HCT116 (cell line): Measurements from ENCODE around the gene HAPLN1. TPM values are rescaled to one million over a fixed set of nuclear protein-coding genes. Genes with fewer than 3 reads are reported as not detected.

Experiments used
- ATAC-seq: fragments of 200-7000 bp; cut with Tn5 transposase; 2 replicates; pipeline ENCODE4 v1.9.1; 2020; ENCODE audit warnings: mild to moderate bottlenecking, moderate library complexity
- BruUV-seq: library from RNA; stranded (reverse); fragments of 400-500 nt; replicated peaks from 2 replicates; lab custom pipeline; 2021; lab: Mats Ljungman, UMichigan
- CTCF ChIA-PET: fragments of 300-600 bp; sonication (Branson Sonifier 250); formaldehyde crosslinking; loops from one replicate; lab custom pipeline; 2021; ENCODE audit warnings: antibody characterized with exemption; lab: Charles Lee
- POLR2A ChIA-PET: fragments of 300-600, 350-600 bp; sonication (Branson Sonifier 250); formaldehyde crosslinking; loops from one replicate; lab custom pipeline; 2021; ENCODE audit warnings: antibody characterized with exemption; lab: Charles Lee
- RAD21 ChIA-PET, 2 experiments: fragments of 300-600 bp; sonication (Branson Sonifier 250); formaldehyde crosslinking; loops; one replicate each; lab custom pipeline; 2023; ENCODE audit warnings: low total read pairs in 2 of 2; ENCODE audit not compliant: uncharacterized antibody in 2 of 2, unreplicated experiment in 2 of 2, low non-redundant PET in 1 of 2; lab: Charles Lee
- DNase-seq: peaks from one replicate; pipeline ENCODE4 v3.0.0-alpha.2; 2010; ENCODE audit warnings: low read depth, low spot score
- H2AFZ ChIP-seq: fragments of 200-600 bp; shearing (Covaris generic), sonication (generic); 2 replicates; pipeline ENCODE4 v1.6.1; 2017; ENCODE audit warnings: low read depth, mixed run types, mixed read lengths, antibody characterized with exemption, low read length; ENCODE audit not compliant: poor library complexity, severe bottlenecking
- H3K27ac ChIP-seq: 2 replicates; pipeline ENCODE4 v1.5.1; 2012; ENCODE audit warnings: low read depth, low read length
- H3K27me3 ChIP-seq: fragments of 200-600 bp; sonication (generic); 2 replicates; pipeline ENCODE4 v1.6.1; 2016; ENCODE audit warnings: mixed run types, low read length, mixed read lengths; ENCODE audit not compliant: insufficient read depth
- H3K36me3 ChIP-seq, 2 experiments: fragments of 200-500 bp in 1 of 2; fragments of 200-600 bp in 1 of 2; sonication (Bioruptor generic) in 1 of 2; sonication (generic) in 1 of 2; 2 replicates each; pipeline versions ENCODE4 v1.5.1 to v1.6.1; 2014 to 2016; ENCODE audit warnings: low read length in 2 of 2, inconsistent platforms in 1 of 2, mixed read lengths in 1 of 2, mixed run types in 1 of 2; ENCODE audit not compliant: insufficient read depth in 2 of 2, control insufficient read depth in 1 of 2
- H3K4me1 ChIP-seq, 2 experiments: fragments of 200-600 bp in 1 of 2; sonication (generic) in 1 of 2; 2 replicates each; pipeline versions ENCODE4 v1.5.1 to v1.6.1; 2012 to 2017; ENCODE audit warnings: low read length in 2 of 2, inconsistent platforms in 1 of 2, mild to moderate bottlenecking in 1 of 2, mixed read lengths in 1 of 2, mixed run types in 1 of 2, moderate library complexity in 1 of 2; ENCODE audit not compliant: insufficient read depth in 2 of 2, control insufficient read depth in 1 of 2
- H3K4me2 ChIP-seq: fragments of 200-600 bp; sonication (generic); 2 replicates; pipeline ENCODE4 v1.6.1; 2017; ENCODE audit warnings: mixed run types, low read length, mixed read lengths
- H3K4me3 ChIP-seq, 2 experiments: fragments of 200-600 bp in 1 of 2; sonication (generic) in 1 of 2; replicated peaks in 1 of 2; 2 replicates each; pipeline ENCODE4 v1.5.1; 2011 to 2016; ENCODE audit warnings: low read length in 2 of 2, control low read depth in 1 of 2, low read depth in 1 of 2, mild to moderate bottlenecking in 1 of 2, mixed read lengths in 1 of 2, mixed run types in 1 of 2
- H3K79me2 ChIP-seq: fragments of 200-600 bp; sonication (generic); 2 replicates; pipeline ENCODE4 v1.6.1; 2017; ENCODE audit warnings: mild to moderate bottlenecking, mixed run types, low read length, moderate library complexity, mixed read lengths; ENCODE audit not compliant: insufficient read depth
- H3K9ac ChIP-seq: fragments of 200-600 bp; sonication (generic); 2 replicates; pipeline ENCODE4 v1.6.1; 2016; ENCODE audit warnings: low read length, mixed read lengths
- H3K9me2 ChIP-seq: fragments of 200-600 bp; sonication (generic), shearing (Covaris generic); 2 replicates; pipeline ENCODE4 v1.6.1; 2017; ENCODE audit warnings: mixed run types, mild to moderate bottlenecking, moderate library complexity; ENCODE audit not compliant: insufficient read depth
- H3K9me3 ChIP-seq, 2 experiments: fragments of 200-500 bp in 1 of 2; fragments of 200-600 bp in 1 of 2; sonication (Bioruptor generic) in 1 of 2; sonication (generic) in 1 of 2; 2 replicates each; pipeline ENCODE4 v1.6.1; 2014 to 2017; ENCODE audit warnings: low read length in 2 of 2, mixed read lengths in 2 of 2, inconsistent platforms in 1 of 2, low read depth in 1 of 2, mild to moderate bottlenecking in 1 of 2, mixed run types in 1 of 2, moderate library complexity in 1 of 2; ENCODE audit not compliant: control insufficient read depth in 1 of 2, insufficient read depth in 1 of 2
- H4K20me1 ChIP-seq: fragments of 200-600 bp; sonication (generic), shearing (Covaris generic); 2 replicates; pipeline ENCODE4 v1.6.1; 2017; ENCODE audit warnings: mixed run types, mild to moderate bottlenecking, moderate library complexity; ENCODE audit not compliant: insufficient read depth
- ATF3 ChIP-seq: IDR thresholded peaks from 2 replicates; pipeline ENCODE4 v1.6.1; 2012
- CBX3 ChIP-seq: IDR thresholded peaks from 2 replicates; pipeline ENCODE4 v1.6.1; 2012; ENCODE audit warnings: low read depth
- CEBPB ChIP-seq: IDR thresholded peaks from 2 replicates; pipeline ENCODE4 v1.6.1; 2012; ENCODE audit warnings: low read depth
- ELF1 ChIP-seq: IDR thresholded peaks from 2 replicates; pipeline ENCODE4 v1.6.1; 2012; ENCODE audit warnings: low read depth, borderline replicate concordance
- EZH2 ChIP-seq: fragments of 200-600 bp; sonication (generic); IDR thresholded peaks from 2 replicates; pipeline ENCODE4 v1.6.1; 2017; ENCODE audit warnings: antibody characterized with exemption, mixed run types
- JUND ChIP-seq: IDR thresholded peaks from 2 replicates; pipeline ENCODE4 v1.6.1; 2012
- POLR2AphosphoS5 ChIP-seq: IDR thresholded peaks from 2 replicates; pipeline ENCODE4 v1.6.1; 2011; ENCODE audit warnings: mild to moderate bottlenecking, low read depth, low read length, moderate library complexity
- REST ChIP-seq: IDR thresholded peaks from 2 replicates; pipeline ENCODE4 v1.6.1; 2012; ENCODE audit warnings: low read depth
- SIN3A ChIP-seq: IDR thresholded peaks from 2 replicates; pipeline ENCODE4 v1.6.1; 2012; ENCODE audit warnings: low read depth
- SP1 ChIP-seq: IDR thresholded peaks from 2 replicates; pipeline ENCODE4 v1.6.1; 2012; ENCODE audit warnings: low read depth
- SRF ChIP-seq: IDR thresholded peaks from 2 replicates; pipeline ENCODE4 v1.6.1; 2012; ENCODE audit warnings: low read depth
- TCF7L2 ChIP-seq: IDR thresholded peaks from 2 replicates; pipeline ENCODE4 v1.7.0; 2011; ENCODE audit warnings: borderline replicate concordance, inconsistent platforms; ENCODE audit not compliant: insufficient read depth, insufficient read length; ENCODE audit errors: extremely low read depth
- YY1 ChIP-seq: IDR thresholded peaks from 2 replicates; pipeline ENCODE4 v1.6.1; 2011; ENCODE audit warnings: low read length, low read depth, moderate library complexity, mild to moderate bottlenecking; ENCODE audit not compliant: insufficient replicate concordance; ENCODE audit errors: extremely low read depth
- ZBTB33 ChIP-seq: IDR thresholded peaks from 2 replicates; pipeline ENCODE4 v1.6.1; 2011; ENCODE audit warnings: mild to moderate bottlenecking, low read length, moderate library complexity; ENCODE audit not compliant: insufficient replicate concordance; ENCODE audit errors: extremely low read depth
- ZNF274 ChIP-seq: fragments of 200-500 bp; sonication (Bioruptor generic); IDR thresholded peaks from 2 replicates; pipeline ENCODE4 v1.6.1; 2014; ENCODE audit warnings: mild to moderate bottlenecking, low read depth, low read length, inconsistent platforms
- intact Hi-C: fragments of 100-400 bp; cut with micrococcal nuclease; formaldehyde crosslinking; loops from 2 replicates; pipeline ENCODE4 v1.10.0; 2022
- total RNA-seq: library from RNA; stranded (reverse); gene quantifications from one replicate; pipeline ENCODE4 v1.2.1, GENCODE V29; 2021; ENCODE audit not compliant: unreplicated experiment

HAPLN1 gene
- total RNA-seq, 1 experiment from 2014 or later, result 0.05 TPM

- Histone ChIP-seq H3K36me3 (no peaks in the 10 kb centered on the region), H3K9me3 (no peaks in the 10 kb centered on the region), H3K4me1 (no peaks in the 10 kb centered on the region), H3K79me2 (no peaks in the 10 kb centered on the region), H3K9me2 (no peaks in the 10 kb centered on the region), H3K4me2 (no peak overlapping the region), H3K27me3 (no peaks in the 10 kb centered on the region), H3K27ac (no peak overlapping the region), H4K20me1 (no peaks in the 10 kb centered on the region), H3K4me3 (no peak overlapping the region), H3K9ac (no peak overlapping the region), H2AFZ (no peak overlapping the region)
- ChIA-PET POLR2A (no interaction called here), RAD21 (no interaction called here), CTCF (no interaction called here)
- intact Hi-C loops, result no loop called here
- DNase-seq (no peak), ATAC-seq (no peak)
- no peak for TF ChIP-seq TCF7L2
- TF ChIP-seq POLR2AphosphoS5, result no peak
- TF ChIP-seq SP1, result no peak
- no peak for TF ChIP-seq JUND
- BruUV-seq, result no TSS peak
Observed at GRCh38 chr5:83744821-83745220, 24.2 kb upstream of the HAPLN1 start.

- Histone ChIP-seq H3K9me3 (no peaks in the 10 kb centered on the region), H3K27ac (no peak overlapping the region), H2AFZ (no peak overlapping the region), H3K4me1 (no peaks in the 10 kb centered on the region), H3K36me3 (no peaks in the 10 kb centered on the region), H3K79me2 (no peaks in the 10 kb centered on the region), H4K20me1 (no peaks in the 10 kb centered on the region), H3K9me2 (no peaks in the 10 kb centered on the region), H3K9ac (no peak overlapping the region), H3K4me3 (no peak overlapping the region), H3K27me3 (no peaks in the 10 kb centered on the region), H3K4me2 (no peak overlapping the region)
- ATAC-seq, result no peak
- RAD21 ChIA-PET, result no interaction called here
- CTCF ChIA-PET, result no interaction called here
- BruUV-seq, result no TSS peak
- POLR2A ChIA-PET, result no interaction called here
- DNase-seq, result no peak
- intact Hi-C loops, result no loop called here
- TF ChIP-seq REST (no peak), ATF3 (no peak), CBX3 (no peak), ZBTB33 (no peak), YY1 (no peak), SIN3A (no peak), JUND (no peak), SRF (no peak), EZH2 (no peak), ELF1 (no peak), ZNF274 (no peak), CEBPB (no peak)
Observed at GRCh38 chr5:83742089-83742488, 21.4 kb upstream of the HAPLN1 start.
